Liver (tissue), 9 donors: ENCODE measurements around the gene DEPDC5. TPM values are rescaled to one million over a fixed set of nuclear protein-coding genes. Genes with fewer than 3 reads are reported as not detected.

ENCODE experiments used
- DNase-seq: peaks from one replicate; pipeline ENCODE4 v3.0.0-alpha.2; 2017; ENCODE audit warnings: low spot score
- H3K27ac ChIP-seq, 2 donors: one replicate each; pipeline ENCODE4 v1.7.0; 2013; ENCODE audit warnings: inconsistent platforms in 2 of 2, low read length in 2 of 2, control low read depth in 1 of 2, low read depth in 1 of 2, mild to moderate bottlenecking in 1 of 2
- H3K27me3 ChIP-seq, 4 donors: one replicate each; pipeline versions ENCODE4 v1.6.1 to v1.7.0; 2013; ENCODE audit warnings: low read length in 3 of 4, inconsistent platforms in 1 of 4, mild to moderate bottlenecking in 1 of 4, moderate library complexity in 1 of 4; ENCODE audit not compliant: control insufficient read depth in 4 of 4, insufficient read depth in 4 of 4
- H3K36me3 ChIP-seq, 4 donors: one replicate each; pipeline versions ENCODE4 v1.6.1 to v1.7.0; 2013; ENCODE audit warnings: low read length in 3 of 4, mild to moderate bottlenecking in 3 of 4, low read depth in 1 of 4, moderate library complexity in 1 of 4; ENCODE audit not compliant: control insufficient read depth in 4 of 4, insufficient read depth in 3 of 4
- H3K4me1 ChIP-seq, 4 donors: one replicate each; pipeline versions ENCODE4 v1.6.1 to v1.7.0; 2013; ENCODE audit warnings: low read length in 3 of 4, mild to moderate bottlenecking in 3 of 4, moderate library complexity in 1 of 4; ENCODE audit not compliant: control insufficient read depth in 4 of 4, insufficient read depth in 4 of 4
- H3K4me3 ChIP-seq, 3 donors: one replicate each; pipeline versions ENCODE4 v1.6.1 to v1.7.0; 2013; ENCODE audit warnings: low read length in 3 of 3, control low read depth in 1 of 3, low read depth in 1 of 3, mild to moderate bottlenecking in 1 of 3
- H3K9ac ChIP-seq, 2 donors: one replicate each; pipeline ENCODE4 v1.7.0; 2013; ENCODE audit warnings: low read length in 2 of 2, mild to moderate bottlenecking in 2 of 2, moderate library complexity in 2 of 2, control low read depth in 1 of 2, low read depth in 1 of 2
- H3K9me3 ChIP-seq, 4 donors: one replicate each; pipeline versions ENCODE4 v1.6.1 to v1.7.0; 2013; ENCODE audit warnings: low read length in 3 of 4; ENCODE audit not compliant: control insufficient read depth in 4 of 4
- ATF3 ChIP-seq: IDR thresholded peaks from 2 replicates; pipeline ENCODE4 v1.6.1; 2016; ENCODE audit warnings: antibody characterized with exemption
- CTCF ChIP-seq: fragments of 150-350 bp; IDR thresholded peaks from 2 replicates; pipeline ENCODE4 v1.5.1; 2017; ENCODE audit warnings: improper control_type of control experiment, low read depth, low read length; ENCODE audit not compliant: missing input control
- EGR1 ChIP-seq, 2 donors: IDR thresholded peaks; 2 replicates each; pipeline ENCODE4 v1.6.1; 2016 to 2018; ENCODE audit warnings: antibody characterized with exemption in 2 of 2, low read depth in 2 of 2
- FOXA1 ChIP-seq: IDR thresholded peaks from 2 replicates; pipeline ENCODE4 v1.6.1; 2016; ENCODE audit warnings: antibody characterized with exemption
- FOXA2 ChIP-seq: IDR thresholded peaks from 2 replicates; pipeline ENCODE4 v1.6.1; 2016; ENCODE audit warnings: antibody characterized with exemption
- GABPA ChIP-seq, 2 donors: IDR thresholded peaks in 1 of 2; conservative IDR thresholded peaks in 1 of 2; 2 replicates each; pipeline ENCODE4 v1.6.1; 2016; ENCODE audit warnings: antibody characterized with exemption in 2 of 2, mild to moderate bottlenecking in 1 of 2, moderate library complexity in 1 of 2
- HNF4A ChIP-seq, 2 donors: conservative IDR thresholded peaks; 2 replicates each; pipeline ENCODE4 v1.6.1; 2016; ENCODE audit warnings: antibody characterized with exemption in 2 of 2, mild to moderate bottlenecking in 2 of 2
- HNF4G ChIP-seq: IDR thresholded peaks from 2 replicates; pipeline ENCODE4 v1.6.1; 2016; ENCODE audit warnings: antibody characterized with exemption
- JUND ChIP-seq, 2 donors: IDR thresholded peaks; 2 replicates each; pipeline ENCODE4 v1.6.1; 2016; ENCODE audit warnings: antibody characterized with exemption in 2 of 2
- NR2F2 ChIP-seq: IDR thresholded peaks from 2 replicates; pipeline ENCODE4 v1.6.1; 2016; ENCODE audit warnings: antibody characterized with exemption
- RAD21 ChIP-seq, 2 donors: IDR thresholded peaks; 2 replicates each; pipeline ENCODE4 v1.6.1; 2016; ENCODE audit warnings: antibody characterized with exemption in 2 of 2, mild to moderate bottlenecking in 2 of 2
- REST ChIP-seq: IDR thresholded peaks from 2 replicates; pipeline ENCODE4 v1.6.1; 2016; ENCODE audit warnings: antibody characterized with exemption, mild to moderate bottlenecking
- RXRA ChIP-seq, 2 donors: IDR thresholded peaks; 2 replicates each; pipeline ENCODE4 v1.6.1; 2017 to 2018; ENCODE audit warnings: antibody characterized with exemption in 2 of 2, mild to moderate bottlenecking in 1 of 2
- SP1 ChIP-seq: IDR thresholded peaks from 2 replicates; pipeline ENCODE4 v1.6.1; 2018; ENCODE audit warnings: antibody characterized with exemption, mild to moderate bottlenecking
- TAF1 ChIP-seq: conservative IDR thresholded peaks from 2 replicates; pipeline ENCODE4 v1.6.1; 2016; ENCODE audit warnings: antibody characterized with exemption, mild to moderate bottlenecking
- YY1 ChIP-seq: IDR thresholded peaks from 2 replicates; pipeline ENCODE4 v1.6.1; 2016; ENCODE audit warnings: antibody characterized with exemption, mild to moderate bottlenecking
- ZBTB33 ChIP-seq: IDR thresholded peaks from 2 replicates; pipeline ENCODE4 v1.6.1; 2016; ENCODE audit warnings: antibody characterized with exemption
- WGBS: extraction: QIAGEN DNeasy Blood & Tissue Kit; methylation state at CpG from one replicate; pipeline ENCODE4 v1.1.7; 2013; 5-methylcytosine and 5-hydroxymethylcytosine counted together
- polyA plus RNA-seq, 2 donors: library from polyadenylated mRNA; stranded (reverse) in 1 of 2; unstranded in 1 of 2; fragments of 200-250 nt in 1 of 2; fragments of >200 nt in 1 of 2; fragmentation: Nextera tagmentation in 1 of 2; extraction: Ambion mirVana in 1 of 2; gene quantifications; one replicate each; pipeline versions ENCODE4 v1.2.1 to v1.2.3, GENCODE V29; 2013 to 2015
- total RNA-seq, 2 donors: library from RNA; depleted of rRNA; stranded (reverse); fragments of >200 nt; gene quantifications; one replicate each; pipeline ENCODE4 v1.2.3, GENCODE V29; 2014
- TF ChIP-seq, protein P1 (sequence below): IDR thresholded peaks from 2 replicates; pipeline ENCODE4 v1.6.1; 2016; ENCODE audit warnings: antibody characterized with exemption
- donor health status: healthy.
- donor health status: healthy.
- donor health status: healthy.
- donor health status: healthy.
- donor health status: healthy.

DEPDC5 gene
- total and polyA plus RNA-seq, 4 donors = 5.5 to 19.4 (median 12.6) TPM

GRCh38 chr22:31734512-31734911, 19.3 kb upstream of the DEPDC5 start:
- TF ChIP-seq HNF4G (no peak), ZBTB33 (no peak), EGR1 (IDR thresholded peaks at IDR 0.05; ENCODE audit: low read depth in 2 of 2) (no peak), FOXA2 (no peak), CTCF (no peak), GABPA (IDR thresholded peaks at IDR 0.05 in 1 of 2, conservative IDR thresholded peaks at IDR 0.05 in 1 of 2) (no peak), HNF4A (conservative IDR thresholded peaks at IDR 0.05) (no peak), RXRA (IDR thresholded peaks at IDR 0.05) (no peak), SP1 (no peak), REST (no peak), FOXA1 (no peak), JUND (IDR thresholded peaks at IDR 0.05) (no peak), RAD21 (IDR thresholded peaks at IDR 0.05) (no peak)
- TF ChIP-seq, protein P1, sequence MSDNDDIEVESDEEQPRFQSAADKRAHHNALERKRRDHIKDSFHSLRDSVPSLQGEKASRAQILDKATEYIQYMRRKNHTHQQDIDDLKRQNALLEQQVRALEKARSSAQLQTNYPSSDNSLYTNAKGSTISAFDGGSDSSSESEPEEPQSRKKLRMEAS = no peak
- Histone ChIP-seq H3K27ac (no peak overlapping the region), H3K36me3 (peaks cover 0 to 5% (median 2%) of the 10 kb centered on the region in 4 donors), H3K4me3 (no peak overlapping the region), H3K9ac (no peak overlapping the region), H3K27me3 (no peaks in the 10 kb centered on the region), H3K9me3 (no peaks in the 10 kb centered on the region), H3K4me1 (peaks cover 10 to 36% (median 30%) of the 10 kb centered on the region in 4 donors)
- WGBS = 82% methylated on average over 1 of the region's 1 CpG
- DNase-seq = no peak

DNA sequence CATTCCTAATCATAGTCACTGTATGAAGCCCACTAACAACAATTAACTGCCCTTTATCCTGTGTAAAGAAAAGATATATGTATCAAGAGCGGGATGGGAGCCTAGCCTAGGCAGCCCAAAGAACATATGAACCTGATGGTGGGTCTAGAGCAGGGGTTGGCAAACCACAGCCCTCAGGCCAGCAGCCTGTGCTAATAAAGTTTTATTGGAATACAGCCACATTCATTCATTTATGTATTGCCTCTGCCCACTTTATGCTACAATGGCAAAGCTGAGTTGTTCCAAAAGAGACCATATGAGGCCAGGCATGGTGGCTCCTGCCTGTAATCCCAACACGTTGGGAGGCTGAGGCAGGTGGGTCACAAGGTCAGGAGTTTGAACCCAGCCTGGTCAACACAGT, 17.4 kb upstream of the DEPDC5 start:
- DNase-seq = no peak
- H3K4me3 ChIP-seq = no peak overlapping the region
- TF ChIP-seq EGR1 (IDR thresholded peaks at IDR 0.05; ENCODE audit: low read depth in 2 of 2) (no peak), HNF4A (conservative IDR thresholded peaks at IDR 0.05) (no peak), ATF3 (no peak), CTCF (no peak), RXRA (IDR thresholded peaks at IDR 0.05) (no peak), JUND (IDR thresholded peaks at IDR 0.05) (no peak), RAD21 (IDR thresholded peaks at IDR 0.05) (no peak), NR2F2 (no peak), TAF1 (no peak), SP1 (no peak), GABPA (IDR thresholded peaks at IDR 0.05 in 1 of 2, conservative IDR thresholded peaks at IDR 0.05 in 1 of 2) (no peak), REST (no peak), YY1 (no peak)
- 93% methylated on average over 2 of the region's 2 CpGs for WGBS
- H3K4me1 ChIP-seq = peaks cover 7 to 44% (median 33%) of the 10 kb centered on the region in 4 donors
- H3K9me3 ChIP-seq = no peaks in the 10 kb centered on the region
- H3K27ac ChIP-seq = no peak overlapping the region
- no peak overlapping the region for H3K9ac ChIP-seq
- peaks cover 0 to 5% (median 2%) of the 10 kb centered on the region in 4 donors for H3K36me3 ChIP-seq
- H3K27me3 ChIP-seq = no peaks in the 10 kb centered on the region
